Smooth muscle cell (in vitro differentiated cells): ENCODE measurements around the gene KRT76. TPM values are rescaled to one million over a fixed set of nuclear protein-coding genes. Genes with fewer than 3 reads are reported as not detected.

Experiments used
- DNase-seq: peaks from one replicate; lab custom pipeline; 2025; ENCODE audit not compliant: unreplicated experiment; lab: John Stamatoyannopoulos, UW
- H2AFZ ChIP-seq: fragments of 200-600 bp; sonication (generic); 2 replicates; pipeline ENCODE4 v1.6.0; 2016; ENCODE audit warnings: antibody characterized with exemption, low read depth, mild to moderate bottlenecking
- H3F3A ChIP-seq: fragments of 200-600 bp; sonication (generic); 2 replicates; pipeline ENCODE4 v1.6.0; 2017; ENCODE audit warnings: antibody characterized with exemption, low read depth
- H3K27ac ChIP-seq: fragments of 200-600 bp; sonication (generic); 2 replicates; pipeline ENCODE4 v1.5.1; 2016; ENCODE audit warnings: low read depth, mild to moderate bottlenecking
- H3K27me3 ChIP-seq: fragments of 200-600 bp; sonication (generic); 2 replicates; pipeline ENCODE4 v1.6.1; 2016; ENCODE audit warnings: low read depth, mild to moderate bottlenecking
- H3K36me3 ChIP-seq: fragments of 200-600 bp; sonication (generic); 2 replicates; pipeline ENCODE4 v1.5.1; 2016; ENCODE audit warnings: low read depth
- H3K4me1 ChIP-seq: fragments of 200-600 bp; sonication (generic); 2 replicates; pipeline ENCODE4 v1.5.1; 2016; ENCODE audit warnings: low read depth
- H3K4me2 ChIP-seq: fragments of 200-600 bp; sonication (generic); 2 replicates; pipeline ENCODE4 v1.6.0; 2016; ENCODE audit warnings: mild to moderate bottlenecking
- H3K4me3 ChIP-seq: fragments of 200-600 bp; sonication (generic); 2 replicates; pipeline ENCODE4 v1.5.1; 2016; ENCODE audit warnings: mild to moderate bottlenecking
- H3K79me2 ChIP-seq: fragments of 200-600 bp; sonication (generic); 2 replicates; pipeline ENCODE4 v1.6.0; 2016; ENCODE audit warnings: low read depth, mild to moderate bottlenecking
- H3K9ac ChIP-seq: fragments of 200-600 bp; sonication (generic); 2 replicates; pipeline ENCODE4 v1.6.0; 2016; ENCODE audit warnings: low read depth
- H3K9me3 ChIP-seq: fragments of 200-600 bp; sonication (generic); replicated peaks from 2 replicates; pipeline ENCODE4 v1.5.1; 2016; ENCODE audit warnings: low read depth
- H4K20me1 ChIP-seq: fragments of 200-600 bp; sonication (generic); 2 replicates; pipeline ENCODE4 v1.6.0; 2016; ENCODE audit warnings: low read depth
- CTCF ChIP-seq: fragments of 200-600 bp; sonication (generic); IDR thresholded peaks from 2 replicates; pipeline ENCODE4 v1.5.1; 2017; ENCODE audit warnings: borderline replicate concordance, mild to moderate bottlenecking, antibody characterized with exemption; ENCODE audit not compliant: insufficient read depth, poor library complexity, severe bottlenecking
- WGBS: methylation state at CpG from one replicate; pipeline ENCODE4 v1.1.7; 2016; ENCODE audit warnings: low lambda C conversion rate; 5-methylcytosine and 5-hydroxymethylcytosine counted together
- polyA plus RNA-seq: library from polyadenylated mRNA; unstranded; fragments of >200 nt; fragmentation: Nextera tagmentation; extraction: Ambion mirVana; gene quantifications from 2 replicates; pipeline ENCODE4 v1.2.1, GENCODE V29; 2016
- total RNA-seq: library from RNA; depleted of rRNA; stranded (reverse); fragments of >200 nt; gene quantifications from 2 replicates; pipeline ENCODE4 v1.2.3, GENCODE V29; 2014

KRT76 gene
- total and polyA plus RNA-seq, 2 experiments from 2014 or later = not detected

GRCh38 chr12:52784909-52785308 lies 7.8 kb upstream of the KRT76 start:
- TF ChIP-seq CTCF = no peak
- no peaks in the 10 kb centered on the region for H3K36me3 ChIP-seq
- H3K9ac ChIP-seq = no peak overlapping the region
- H3K9me3 ChIP-seq = no peaks in the 10 kb centered on the region
- no peaks in the 10 kb centered on the region for H4K20me1 ChIP-seq
- H3K27ac ChIP-seq = no peak overlapping the region
- peaks cover 27% of the 10 kb centered on the region for H3K27me3 ChIP-seq
- H3K4me3 ChIP-seq = no peak overlapping the region
- WGBS = 89% methylated on average over 3 of the region's 3 CpGs
- H3F3A ChIP-seq = no peaks in the 10 kb centered on the region
- H3K4me2 ChIP-seq = no peak overlapping the region
- DNase-seq = no peak
- H2AFZ ChIP-seq = no peak overlapping the region
- H3K79me2 ChIP-seq = no peaks in the 10 kb centered on the region
- H3K4me1 ChIP-seq = no peaks in the 10 kb centered on the region

GRCh38 chr12:52783563-52784316 lies 6.6 kb upstream of the KRT76 start:
- no peak overlapping the region for H3K4me3 ChIP-seq
- H3K4me2 ChIP-seq = no peak overlapping the region
- H3K79me2 ChIP-seq = no peaks in the 10 kb centered on the region
- WGBS = 82% methylated on average over 7 of the region's 7 CpGs
- H3K27me3 ChIP-seq = peaks cover 39% of the 10 kb centered on the region
- H3K9me3 ChIP-seq = no peaks in the 10 kb centered on the region
- TF ChIP-seq CTCF = no peak
- no peaks in the 10 kb centered on the region for H4K20me1 ChIP-seq
- H3F3A ChIP-seq = no peaks in the 10 kb centered on the region
- H3K4me1 ChIP-seq = no peaks in the 10 kb centered on the region
- no peaks in the 10 kb centered on the region for H3K36me3 ChIP-seq
- DNase-seq = no peak
- no peak overlapping the region for H3K9ac ChIP-seq
- H3K27ac ChIP-seq = no peak overlapping the region
- H2AFZ ChIP-seq = no peak overlapping the region

DNA sequence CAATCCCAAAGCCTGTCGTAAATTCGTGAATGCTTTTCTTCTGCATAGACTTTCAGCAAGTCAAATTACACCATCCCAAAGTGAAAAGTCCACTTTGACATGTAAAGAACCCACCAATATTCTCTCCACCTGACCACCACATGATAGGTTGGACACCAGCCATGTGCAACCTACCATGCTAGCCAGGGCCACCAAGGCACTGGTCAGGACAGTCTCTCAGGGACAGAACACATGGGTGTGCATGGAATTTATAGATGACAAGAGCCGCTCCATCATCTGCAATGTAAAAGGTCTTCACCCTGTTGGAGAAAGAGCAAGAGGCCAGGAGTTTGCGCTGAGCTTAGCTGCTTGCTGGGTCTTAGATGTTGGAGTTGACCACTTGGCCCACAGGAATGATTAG lies 5.4 kb upstream of the KRT76 start:
- Histone ChIP-seq H3K36me3 (no peaks in the 10 kb centered on the region), H3K79me2 (no peaks in the 10 kb centered on the region), H4K20me1 (no peaks in the 10 kb centered on the region), H3K4me3 (no peak overlapping the region), H3F3A (no peaks in the 10 kb centered on the region), H2AFZ (no peak overlapping the region), H3K4me2 (no peak overlapping the region), H3K9ac (no peak overlapping the region), H3K27me3 (peaks cover 51% of the 10 kb centered on the region), H3K9me3 (no peaks in the 10 kb centered on the region), H3K4me1 (no peaks in the 10 kb centered on the region), H3K27ac (no peak overlapping the region)
- TF ChIP-seq CTCF = no peak
- 89% methylated on average over 4 of the region's 4 CpGs for WGBS
- DNase-seq = no peak
